Lung (tissue), 12 donors: ENCODE results near the gene CSHL1. TPM values are rescaled to one million over a fixed set of nuclear protein-coding genes. Genes with fewer than 3 reads are reported as not detected.
"Not testable (repeated sequence)": the region's sequence is repeated elsewhere in the genome, so short reads cannot be mapped to it uniquely, and the experiment has no call there.

Experiments
- ATAC-seq: fragments of 200-7000 bp; cut with Tn5 transposase; one replicate; pipeline ENCODE4 v1.9.1; 2020; ENCODE audit warnings: moderate number of reproducible peaks; ENCODE audit not compliant: insufficient read depth, low FRiP score
- DNase-seq, 3 donors: peaks; one replicate each; pipeline ENCODE4 v3.0.0-alpha.2; 2013 to 2017
- H3K27ac ChIP-seq, 2 donors: one replicate each; pipeline ENCODE4 v1.5.1; 2013; ENCODE audit warnings: mild to moderate bottlenecking in 2 of 2, moderate library complexity in 2 of 2, control low read depth in 1 of 2, inconsistent platforms in 1 of 2, low read depth in 1 of 2, low read length in 1 of 2
- H3K27me3 ChIP-seq, 3 donors: one replicate each; pipeline ENCODE4 v1.5.1; 2013; ENCODE audit warnings: low read length in 2 of 3; ENCODE audit not compliant: control insufficient read depth in 3 of 3, insufficient read depth in 3 of 3
- H3K36me3 ChIP-seq, 4 donors: one replicate each; pipeline ENCODE4 v1.5.1; 2013; ENCODE audit warnings: low read length in 4 of 4, mild to moderate bottlenecking in 1 of 4, moderate library complexity in 1 of 4; ENCODE audit not compliant: control insufficient read depth in 4 of 4, insufficient read depth in 4 of 4
- H3K4me1 ChIP-seq, 5 donors: one replicate each; pipeline ENCODE4 v1.5.1; 2013; ENCODE audit warnings: low read length in 5 of 5, mild to moderate bottlenecking in 2 of 5, moderate library complexity in 1 of 5; ENCODE audit not compliant: control insufficient read depth in 5 of 5, insufficient read depth in 5 of 5
- H3K4me3 ChIP-seq: one replicate; pipeline ENCODE4 v1.5.1; 2013; ENCODE audit warnings: mild to moderate bottlenecking, control low read depth, moderate library complexity
- H3K9ac ChIP-seq, 2 donors: one replicate each; pipeline ENCODE4 v1.5.1; 2013; ENCODE audit warnings: low read length in 2 of 2, control low read depth in 1 of 2; ENCODE audit not compliant: insufficient read depth in 1 of 2
- H3K9me3 ChIP-seq, 4 donors: one replicate each; pipeline ENCODE4 v1.5.1; 2013; ENCODE audit warnings: low read length in 3 of 4, mild to moderate bottlenecking in 1 of 4, moderate library complexity in 1 of 4; ENCODE audit not compliant: control insufficient read depth in 4 of 4, insufficient read depth in 3 of 4
- CTCF ChIP-seq: IDR thresholded peaks from 2 replicates; pipeline ENCODE4 v1.5.1; 2012; ENCODE audit warnings: mild to moderate bottlenecking; ENCODE audit errors: control extremely low read depth, extremely low read depth
- WGBS, 2 donors: extraction: QIAGEN DNeasy Blood & Tissue Kit; methylation state at CpG; one replicate each; pipeline ENCODE4 v1.1.7; 2013; 5-methylcytosine and 5-hydroxymethylcytosine counted together
- polyA plus RNA-seq, 2 donors: library from polyadenylated mRNA; stranded (reverse); fragments of 200-250 nt; gene quantifications; one replicate each; pipeline ENCODE4 v1.2.1, GENCODE V29; 2013
- total RNA-seq, 2 donors: library from RNA; depleted of rRNA in 1 of 2; stranded (reverse); fragments of >200 nt in 1 of 2; gene quantifications; one replicate each; pipeline ENCODE4 v1.2.1, GENCODE V29; 2014 to 2021
- donor health status: control.
- donor health status: control.
- donor health status: Bipolar disorder and iron deficiency.
- donor health status: healthy.
- donor health status: DM: yes; HTN: yes; CAD: no.

Gene CSHL1
- total and polyA plus RNA-seq, 4 donors = not detected

GRCh38 chr17:63919311-63919723, 8.3 kb upstream of the CSHL1 start:
- H3K27me3 ChIP-seq = no peaks in the 10 kb centered on the region
- no peaks in the 10 kb centered on the region for H3K9me3 ChIP-seq
- H3K9ac ChIP-seq = no peak overlapping the region
- no peak overlapping the region for H3K4me3 ChIP-seq
- DNase-seq (peak; percentile 58 to 62 (median 60)), ATAC-seq (peak; percentile 89)
- peaks cover 0 to 3% (median 0%) of the 10 kb centered on the region in 4 donors for H3K36me3 ChIP-seq
- TF ChIP-seq CTCF = peak; percentile 93
- H3K4me1 ChIP-seq = no peaks in the 10 kb centered on the region
- H3K27ac ChIP-seq = no peak overlapping the region
- WGBS, 2 donors = 40 to 43% methylated on average over 8 of the region's 8 CpGs

- not testable (repeated sequence) for H3K9ac ChIP-seq, H3K9me3 ChIP-seq, H3K27me3 ChIP-seq, ATAC-seq, H3K27ac ChIP-seq, DNase-seq, H3K4me1 ChIP-seq, H3K4me3 ChIP-seq, H3K36me3 ChIP-seq
- 53 to 60% methylated on average over 10 of the region's 10 CpGs for WGBS, 2 donors
These were observed 7.8 kb upstream of the CSHL1 start, which contains the start of gene GH1 for GRCh38 chr17:63918789-63919305. Gene GH1, minus strand, starts transcription at chr17:63918839. Its CDS starts 63 bp downstream, at chr17:63918776.

- H3K27ac ChIP-seq = no peak overlapping the region
- no peak for TF ChIP-seq CTCF
- no peak overlapping the region for H3K9ac ChIP-seq
- H3K27me3 ChIP-seq = no peaks in the 10 kb centered on the region
- H3K36me3 ChIP-seq = peaks cover 0 to 3% (median 0%) of the 10 kb centered on the region in 4 donors
- ATAC-seq (no peak), DNase-seq (no peak)
- H3K9me3 ChIP-seq = no peaks in the 10 kb centered on the region
- no peak overlapping the region for H3K4me3 ChIP-seq
- H3K4me1 ChIP-seq = no peaks in the 10 kb centered on the region
- WGBS, 2 donors = 69 to 87% methylated on average over 10 of the region's 10 CpGs
These were observed 7.2 kb upstream of the CSHL1 start for GRCh38 chr17:63918305-63918704.

- H3K4me3 ChIP-seq = no peak overlapping the region
- 79 to 91% methylated on average over 13 of the region's 13 CpGs for WGBS, 2 donors
- H3K36me3 ChIP-seq = peaks cover 0 to 3% (median 0%) of the 10 kb centered on the region in 4 donors
- H3K27ac ChIP-seq = no peak overlapping the region
- H3K4me1 ChIP-seq = no peaks in the 10 kb centered on the region
- TF ChIP-seq CTCF = no peak
- no peak overlapping the region for H3K9ac ChIP-seq
- H3K9me3 ChIP-seq = no peaks in the 10 kb centered on the region
- DNase-seq (no peak), ATAC-seq (no peak)
- no peaks in the 10 kb centered on the region for H3K27me3 ChIP-seq
These were observed 6.6 kb upstream of the CSHL1 start for GRCh38 chr17:63917646-63918045.

GRCh38 chr17:63917206-63917605, 6.1 kb upstream of the CSHL1 start:
- H3K9ac ChIP-seq, DNase-seq, H3K27ac ChIP-seq, H3K36me3 ChIP-seq, H3K4me1 ChIP-seq, H3K4me3 ChIP-seq, H3K9me3 ChIP-seq, H3K27me3 ChIP-seq, ATAC-seq: not testable (repeated sequence)
- 89 to 90% methylated on average over 8 to 11 of the region's 11 CpGs for WGBS, 2 donors
